CD4-positive, alpha-beta T cell (primary cell): Measurements from ENCODE around the gene GARS1. TPM values are rescaled to one million over a fixed set of nuclear protein-coding genes. Genes with fewer than 3 reads are reported as not detected.

ENCODE experiments used
- ATAC-seq: fragments of 200-7000 bp; cut with Tn5 transposase; one replicate; pipeline ENCODE4 v1.10.0; 2022; ENCODE audit warnings: mild to moderate bottlenecking; ENCODE audit not compliant: poor library complexity
- CTCF ChIA-PET: fragments of 350-600 bp; sonication (Branson Sonifier 250); formaldehyde crosslinking; loops from one replicate; lab custom pipeline; 2021; ENCODE audit warnings: antibody characterized with exemption, inconsistent platforms; lab: Charles Lee
- POLR2A ChIA-PET: fragments of 350-600 bp; sonication (Branson Sonifier 250); formaldehyde crosslinking; loops from one replicate; lab custom pipeline; 2021; ENCODE audit warnings: antibody characterized with exemption, inconsistent platforms; lab: Charles Lee
- DNase-seq, 14 experiments: peaks; one replicate each; pipeline ENCODE4 v3.0.0-alpha.2; 2013 to 2020; ENCODE audit warnings: mixed read lengths in 2 of 14
- H3K27ac ChIP-seq, 2 donors: one replicate each; pipeline versions ENCODE4 v1.5.1 to v1.7.0; 2013; ENCODE audit warnings: low read length in 2 of 2, low read depth in 1 of 2, mild to moderate bottlenecking in 1 of 2
- H3K27me3 ChIP-seq, 2 experiments: 1 replicate in 1 of 2; 2 replicates in 1 of 2; pipeline versions ENCODE4 v1.6.1 to v1.7.0; 2013; ENCODE audit warnings: low read length in 2 of 2, control low read depth in 1 of 2, mild to moderate bottlenecking in 1 of 2, moderate library complexity in 1 of 2; ENCODE audit not compliant: insufficient read depth in 2 of 2, control insufficient read depth in 1 of 2
- H3K36me3 ChIP-seq: one replicate; pipeline ENCODE4 v1.6.1; 2013; ENCODE audit warnings: low read length, control low read depth; ENCODE audit not compliant: insufficient read depth
- H3K4me1 ChIP-seq: one replicate; pipeline ENCODE4 v1.6.1; 2013; ENCODE audit warnings: low read length, control low read depth; ENCODE audit not compliant: insufficient read depth
- H3K4me3 ChIP-seq: one replicate; pipeline ENCODE4 v1.5.1; 2013; ENCODE audit warnings: mild to moderate bottlenecking, low read length, moderate library complexity
- H3K9me3 ChIP-seq, 2 experiments: 1 replicate in 1 of 2; 2 replicates in 1 of 2; pipeline versions ENCODE4 v1.6.1 to v1.7.0; 2013; ENCODE audit warnings: low read length in 2 of 2, mild to moderate bottlenecking in 2 of 2, control low read depth in 1 of 2, moderate library complexity in 1 of 2; ENCODE audit not compliant: control insufficient read depth in 1 of 2, insufficient read depth in 1 of 2
- H3K27ac Mint-ChIP-seq: one replicate; pipeline ENCODE4 v1.8.0; 2020; ENCODE audit warnings: mixed read lengths
- H3K27me3 Mint-ChIP-seq: one replicate; pipeline ENCODE4 v1.8.0; 2021; ENCODE audit warnings: mixed read lengths
- H3K36me3 Mint-ChIP-seq: one replicate; pipeline ENCODE4 v1.8.0; 2021; ENCODE audit warnings: low read depth, mixed read lengths
- H3K4me1 Mint-ChIP-seq: one replicate; pipeline ENCODE4 v1.8.0; 2021; ENCODE audit warnings: low read depth, mixed read lengths
- H3K4me3 Mint-ChIP-seq: one replicate; pipeline ENCODE4 v1.8.0; 2020; ENCODE audit warnings: mild to moderate bottlenecking, mixed read lengths
- H3K9me3 Mint-ChIP-seq: one replicate; pipeline ENCODE4 v1.8.0; 2020; ENCODE audit warnings: mixed read lengths
- intact Hi-C, 2 experiments: fragments of 100-400 bp; cut with DNase I in 1 of 2; cut with micrococcal nuclease in 1 of 2; formaldehyde crosslinking; loops; one replicate each; pipeline versions ENCODE4 v1.15.1 to v1.9.0; 2023 to 2025; cut with DNase I, micrococcal nuclease
- total RNA-seq, 174 experiments: library from RNA in 2 of 174; stranded (reverse) in 2 of 174; gene quantifications; one replicate each; pipeline ENCODE4 v1.2.3 and lab custom pipeline; 2021 to 2026
- TF ChIP-seq, protein P1 (sequence below): fragments of 200-600 bp; IDR thresholded peaks from one replicate; pipeline ENCODE4 v1.8.0; 2022; ENCODE audit warnings: antibody characterized with exemption, mild to moderate bottlenecking

Gene GARS1
- total RNA-seq, 2 experiments from 2014 or later: 127 to 132 TPM

- POLR2A ChIA-PET: no interaction called here
- no peaks in the 10 kb centered on the region for H3K9me3 ChIP-seq
- intact Hi-C loops: no loop called here
- Mint-ChIP-seq H3K36me3 (no peaks in the 10 kb centered on the region), H3K9me3 (no peaks in the 10 kb centered on the region), H3K4me1 (no peaks in the 10 kb centered on the region), H3K27ac (no peak overlapping the region), H3K27me3 (peaks cover 38% of the 10 kb centered on the region), H3K4me3 (no peak overlapping the region)
- no peak overlapping the region for H3K27ac ChIP-seq
- CTCF ChIA-PET: no interaction called here
- H3K4me1 ChIP-seq: no peaks in the 10 kb centered on the region
- H3K27me3 ChIP-seq: peaks cover 8 to 14% of the 10 kb centered on the region in 2 experiments
- DNase-seq (no peak), ATAC-seq (no peak)
- TF ChIP-seq, protein P1, sequence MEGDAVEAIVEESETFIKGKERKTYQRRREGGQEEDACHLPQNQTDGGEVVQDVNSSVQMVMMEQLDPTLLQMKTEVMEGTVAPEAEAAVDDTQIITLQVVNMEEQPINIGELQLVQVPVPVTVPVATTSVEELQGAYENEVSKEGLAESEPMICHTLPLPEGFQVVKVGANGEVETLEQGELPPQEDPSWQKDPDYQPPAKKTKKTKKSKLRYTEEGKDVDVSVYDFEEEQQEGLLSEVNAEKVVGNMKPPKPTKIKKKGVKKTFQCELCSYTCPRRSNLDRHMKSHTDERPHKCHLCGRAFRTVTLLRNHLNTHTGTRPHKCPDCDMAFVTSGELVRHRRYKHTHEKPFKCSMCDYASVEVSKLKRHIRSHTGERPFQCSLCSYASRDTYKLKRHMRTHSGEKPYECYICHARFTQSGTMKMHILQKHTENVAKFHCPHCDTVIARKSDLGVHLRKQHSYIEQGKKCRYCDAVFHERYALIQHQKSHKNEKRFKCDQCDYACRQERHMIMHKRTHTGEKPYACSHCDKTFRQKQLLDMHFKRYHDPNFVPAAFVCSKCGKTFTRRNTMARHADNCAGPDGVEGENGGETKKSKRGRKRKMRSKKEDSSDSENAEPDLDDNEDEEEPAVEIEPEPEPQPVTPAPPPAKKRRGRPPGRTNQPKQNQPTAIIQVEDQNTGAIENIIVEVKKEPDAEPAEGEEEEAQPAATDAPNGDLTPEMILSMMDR: no peak
- no peak overlapping the region for H3K4me3 ChIP-seq
- H3K36me3 ChIP-seq: no peaks in the 10 kb centered on the region
Measured at GRCh38 chr7:30674420-30674819, 79.7 kb downstream of the GARS1 start.

DNA sequence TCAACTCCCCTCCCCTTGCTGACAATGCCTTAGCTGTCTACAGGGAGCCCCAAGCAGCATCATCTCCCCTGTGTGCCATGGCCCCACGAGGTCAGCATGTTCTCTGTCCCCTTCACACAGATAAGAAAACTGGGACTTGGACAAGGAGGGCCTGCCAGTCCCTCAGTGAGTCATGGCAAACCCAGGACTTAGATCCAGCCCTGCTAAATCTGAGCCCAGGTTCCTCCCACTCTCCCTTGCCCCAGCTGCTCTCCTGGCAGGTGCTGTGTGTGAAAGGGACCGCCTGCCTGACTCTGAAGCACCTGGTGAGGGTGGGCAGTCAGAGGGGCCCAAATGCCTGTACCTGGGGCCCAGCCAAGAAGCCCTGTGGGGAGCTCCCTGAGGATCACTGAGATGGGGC lies 80.2 kb downstream of the GARS1 start:
- no peak overlapping the region for H3K27ac ChIP-seq
- Mint-ChIP-seq H3K9me3 (no peaks in the 10 kb centered on the region), H3K27me3 (peaks cover 43% of the 10 kb centered on the region), H3K27ac (no peak overlapping the region), H3K36me3 (no peaks in the 10 kb centered on the region), H3K4me3 (no peak overlapping the region), H3K4me1 (no peaks in the 10 kb centered on the region)
- DNase-seq (no peak), ATAC-seq (no peak)
- intact Hi-C loops: no loop called here
- no peaks in the 10 kb centered on the region for H3K4me1 ChIP-seq
- H3K36me3 ChIP-seq: no peaks in the 10 kb centered on the region
- TF ChIP-seq, protein P1: no peak
- CTCF ChIA-PET: no interaction called here
- H3K9me3 ChIP-seq: no peaks in the 10 kb centered on the region
- H3K4me3 ChIP-seq: no peak overlapping the region
- peaks cover 13 to 18% of the 10 kb centered on the region in 2 experiments for H3K27me3 ChIP-seq
- POLR2A ChIA-PET: no interaction called here

- H3K27ac Mint-ChIP-seq: no peak overlapping the region
- H3K36me3 Mint-ChIP-seq: no peaks in the 10 kb centered on the region
- H3K9me3 Mint-ChIP-seq: no peaks in the 10 kb centered on the region
- Histone ChIP-seq H3K4me1 (peaks cover 18% of the 10 kb centered on the region), H3K36me3 (no peaks in the 10 kb centered on the region), H3K4me3 (no peak overlapping the region), H3K27me3 (peaks cover 42 to 47% of the 10 kb centered on the region in 2 experiments), H3K9me3 (peaks cover 0 to 10% of the 10 kb centered on the region in 2 experiments), H3K27ac (no peak overlapping the region)
- no peak overlapping the region for H3K4me3 Mint-ChIP-seq
- TF ChIP-seq, protein P1: no peak
- DNase-seq: no peak
- no peak for ATAC-seq
- intact Hi-C loops: no loop called here
- POLR2A ChIA-PET: interaction anchor here (0.6 to 1.0 kb wide), 2 partner anchors 60 to 61 kb away, joined by 3 read pairs; no protein-coding TSS in a partner anchor
- H3K27me3 Mint-ChIP-seq: peaks cover 72% of the 10 kb centered on the region
- CTCF ChIA-PET: no interaction called here
- peaks cover 20% of the 10 kb centered on the region for H3K4me1 Mint-ChIP-seq
Measured at GRCh38 chr7:30678805-30679204, 84.1 kb downstream of the GARS1 start.
